Hepatocyte (in vitro differentiated cells): ENCODE measurements around the gene ERMARD. TPM values are rescaled to one million over a fixed set of nuclear protein-coding genes. Genes with fewer than 3 reads are reported as not detected.

Experiments
- DNase-seq: peaks from one replicate; pipeline ENCODE4 v3.0.0-alpha.2; 2016; ENCODE audit warnings: low spot score
- H2AFZ ChIP-seq: fragments of 200-600 bp; sonication (generic); 2 replicates; pipeline ENCODE4 v1.6.0; 2016; ENCODE audit warnings: antibody characterized with exemption, mild to moderate bottlenecking
- H3K27ac ChIP-seq: fragments of 200-600 bp; sonication (generic); 2 replicates; pipeline ENCODE4 v1.5.1; 2016; ENCODE audit warnings: mild to moderate bottlenecking
- H3K27me3 ChIP-seq: fragments of 200-600 bp; sonication (generic); 2 replicates; pipeline ENCODE4 v1.6.1; 2016
- H3K36me3 ChIP-seq: fragments of 200-600 bp; sonication (generic); replicated peaks from 2 replicates; pipeline ENCODE4 v1.5.1; 2016; ENCODE audit warnings: low read depth; ENCODE audit not compliant: insufficient read depth
- H3K4me1 ChIP-seq: fragments of 200-600 bp; sonication (generic); 2 replicates; pipeline ENCODE4 v1.5.1; 2016; ENCODE audit warnings: mild to moderate bottlenecking, moderate library complexity; ENCODE audit not compliant: insufficient read depth
- H3K4me2 ChIP-seq: fragments of 200-600 bp; sonication (generic); 2 replicates; pipeline ENCODE4 v1.6.0; 2016
- H3K4me3 ChIP-seq: fragments of 200-600 bp; sonication (generic); 2 replicates; pipeline ENCODE4 v1.5.1; 2016; ENCODE audit warnings: mild to moderate bottlenecking
- H3K79me2 ChIP-seq: fragments of 200-600 bp; sonication (generic); 2 replicates; pipeline ENCODE4 v1.6.0; 2017; ENCODE audit warnings: mild to moderate bottlenecking
- H3K9me2 ChIP-seq: fragments of 200-600 bp; sonication (generic); replicated peaks from 2 replicates; pipeline ENCODE4 v1.6.0; 2017; ENCODE audit warnings: mild to moderate bottlenecking; ENCODE audit not compliant: insufficient read depth
- H3K9me3 ChIP-seq: fragments of 200-600 bp; sonication (generic); 2 replicates; pipeline ENCODE4 v1.5.1; 2016; ENCODE audit warnings: low read depth, mild to moderate bottlenecking
- H4K20me1 ChIP-seq: fragments of 200-600 bp; sonication (generic); 2 replicates; pipeline ENCODE4 v1.6.0; 2016; ENCODE audit warnings: mild to moderate bottlenecking; ENCODE audit not compliant: insufficient read depth, poor library complexity, severe bottlenecking
- CTCF ChIP-seq: fragments of 200-600 bp; sonication (generic); IDR thresholded peaks from 2 replicates; pipeline ENCODE4 v1.5.1; 2016; ENCODE audit warnings: antibody characterized with exemption, mild to moderate bottlenecking; ENCODE audit not compliant: poor library complexity
- EZH2 ChIP-seq: fragments of 200-600 bp; sonication (generic); IDR thresholded peaks from 2 replicates; pipeline ENCODE4 v1.6.1; 2016; ENCODE audit warnings: antibody characterized with exemption, mild to moderate bottlenecking, borderline replicate concordance
- EZH2phosphoT487 ChIP-seq: fragments of 200-600 bp; sonication (generic); IDR thresholded peaks from one replicate; pipeline ENCODE4 v1.6.1; 2018; ENCODE audit warnings: antibody characterized with exemption, mild to moderate bottlenecking, low read depth, moderate library complexity; ENCODE audit not compliant: unreplicated experiment, severe bottlenecking
- WGBS: methylation state at CpG from one replicate; pipeline ENCODE4 v1.1.6; 2016; ENCODE audit warnings: low lambda C conversion rate; ENCODE audit errors: missing lambda C conversion rate; 5-methylcytosine and 5-hydroxymethylcytosine counted together
- polyA plus RNA-seq: library from polyadenylated mRNA; unstranded; fragments of >200 nt; fragmentation: Nextera tagmentation; extraction: Ambion mirVana; gene quantifications from 2 replicates; pipeline ENCODE4 v1.2.1, GENCODE V29; 2016
- total RNA-seq: library from RNA; depleted of rRNA; stranded (reverse); fragments of >200 nt; gene quantifications from 2 replicates; pipeline ENCODE4 v1.2.3, GENCODE V29; 2014

The ERMARD gene
- 16.9 and 27.4 TPM in 2 replicates for total RNA-seq
- 22.7 and 25.5 TPM in 2 replicates for polyA plus RNA-seq

- under 1% methylated on average over 81 of the region's 90 CpGs for WGBS
- Histone ChIP-seq H3K9me2 (no peaks in the 10 kb centered on the region), H3K4me2 (peak within 1 kb of the TSS; percentile 85), H3K79me2 (peaks cover 42% of the 10 kb centered on the region), H3K4me3 (peak within 1 kb of the TSS; percentile 77), H3K27me3 (no peaks in the 10 kb centered on the region), H3K4me1 (peaks cover 16% of the 10 kb centered on the region), H4K20me1 (no peaks in the 10 kb centered on the region), H2AFZ (peak within 1 kb of the TSS; percentile 71), H3K27ac (peak within 1 kb of the TSS; percentile 99), H3K9me3 (no peaks in the 10 kb centered on the region), H3K36me3 (no peaks in the 10 kb centered on the region)
- TF ChIP-seq EZH2phosphoT487 (no peak), CTCF (peak; percentile 1), EZH2 (no peak)
- peak; percentile 98 for DNase-seq
Measured at GRCh38 chr6:169751242-169752073, at the start of gene ERMARD, which contains the start of gene DYNLT2. TSS of gene ERMARD (plus strand) at chr6:169751622. CDS start at chr6:169751658, 36 bp downstream. TSS of gene DYNLT2 (minus strand) at chr6:169751572. CDS start at chr6:169751458, 114 bp downstream.

GRCh38 chr6:169701954-169702839 is 49.2 kb upstream of the ERMARD start, which contains the start of the genes C6orf120 and WDR27:
TSS of gene C6orf120 (plus strand) at chr6:169702126. CDS start at chr6:169702460, 334 bp downstream.
TSS of gene WDR27 (minus strand) at chr6:169702029. CDS start at chr6:169689005, 13,024 bp downstream.
- Histone ChIP-seq H3K4me3 (peak within 1 kb of the TSS; percentile 70), H3K36me3 (no peaks in the 10 kb centered on the region), H3K4me1 (peaks cover 29% of the 10 kb centered on the region), H2AFZ (peak within 1 kb of the TSS; percentile 66), H3K9me3 (no peaks in the 10 kb centered on the region), H3K4me2 (peak within 1 kb of the TSS; percentile 96), H3K9me2 (no peaks in the 10 kb centered on the region), H3K79me2 (peaks cover 67% of the 10 kb centered on the region), H3K27me3 (no peaks in the 10 kb centered on the region), H4K20me1 (peaks cover 11% of the 10 kb centered on the region), H3K27ac (peak within 1 kb of the TSS; percentile 96)
- peak; percentile 3 for TF ChIP-seq CTCF
- TF ChIP-seq EZH2phosphoT487 = no peak
- peak; percentile 98 for DNase-seq
- WGBS = under 1% methylated on average over 86 of the region's 92 CpGs

DNA sequence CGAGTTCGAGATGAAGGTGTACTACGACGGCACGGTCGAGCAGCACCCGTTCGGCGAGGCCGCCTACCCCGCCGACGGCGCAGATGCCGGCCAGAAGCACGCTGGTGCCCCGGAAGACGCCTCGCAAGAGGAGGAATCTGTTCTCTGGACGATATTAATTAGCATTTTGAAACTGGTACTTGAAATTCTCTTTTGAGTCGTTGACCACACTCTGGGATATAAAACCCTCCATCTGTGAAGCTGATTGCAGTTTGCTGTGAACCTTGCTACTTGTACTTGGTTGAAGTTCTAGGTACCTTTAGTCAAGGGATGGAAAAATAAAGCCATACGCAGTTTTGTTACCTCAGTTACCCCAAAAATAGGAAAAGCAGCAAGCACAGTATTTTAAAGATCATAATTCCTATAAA is 48.6 kb upstream of the ERMARD start:
- WGBS = 5% methylated on average over 22 of the region's 22 CpGs
- Histone ChIP-seq H3K9me3 (no peaks in the 10 kb centered on the region), H3K27me3 (no peaks in the 10 kb centered on the region), H2AFZ (peak overlapping the region; percentile 26), H3K36me3 (no peaks in the 10 kb centered on the region), H3K27ac (peak overlapping the region; percentile 96), H3K4me3 (peak overlapping the region; percentile 70), H3K9me2 (no peaks in the 10 kb centered on the region), H3K4me2 (peak overlapping the region; percentile 96), H3K79me2 (peaks cover 64% of the 10 kb centered on the region), H4K20me1 (peaks cover 11% of the 10 kb centered on the region), H3K4me1 (peaks cover 29% of the 10 kb centered on the region)
- TF ChIP-seq EZH2phosphoT487 (no peak), CTCF (no peak), EZH2 (no peak)
- no peak for DNase-seq
